IMR-90 (cell line): ENCODE data around the gene PPP1R12C.

Experiments used
- CEBPB ChIP-seq: IDR thresholded peaks from 2 replicates; pipeline ENCODE4 v1.6.1; 2012; ENCODE audit warnings: low read depth, low read length, improper control_type of control experiment
- CHD1 ChIP-seq: IDR thresholded peaks from 2 replicates; pipeline ENCODE4 v1.6.1; 2012; ENCODE audit warnings: low read depth, low read length, improper control_type of control experiment
- CTCF ChIP-seq: conservative IDR thresholded peaks from 2 replicates; pipeline ENCODE4 v1.5.1; 2012; ENCODE audit warnings: mild to moderate bottlenecking, low read depth, low read length, improper control_type of control experiment
- ELK1 ChIP-seq: fragments of 150-350 bp; IDR thresholded peaks from 2 replicates; pipeline ENCODE4 v1.6.1; 2016; ENCODE audit warnings: low read depth, mild to moderate bottlenecking, low read length, moderate library complexity, borderline replicate concordance
- FOS ChIP-seq: fragments of 150-350 bp; IDR thresholded peaks from 2 replicates; pipeline ENCODE4 v1.6.1; 2016; ENCODE audit warnings: low read depth, low read length
- MAFK ChIP-seq: IDR thresholded peaks from 2 replicates; pipeline ENCODE4 v1.6.1; 2012; ENCODE audit warnings: low read depth, low read length, improper control_type of control experiment
- MXI1 ChIP-seq: IDR thresholded peaks from 2 replicates; pipeline ENCODE4 v1.6.1; 2012; ENCODE audit warnings: low read depth, mild to moderate bottlenecking, low read length, moderate library complexity, borderline replicate concordance
- NFE2L2 ChIP-seq: fragments of 150-350 bp; IDR thresholded peaks from 2 replicates; pipeline ENCODE4 v1.6.1; 2016; ENCODE audit warnings: low read depth, mild to moderate bottlenecking, low read length
- POLR2A ChIP-seq: IDR thresholded peaks from 2 replicates; pipeline ENCODE4 v1.6.1; 2012; ENCODE audit warnings: mild to moderate bottlenecking, low read depth, low read length
- RAD21 ChIP-seq: IDR thresholded peaks from 2 replicates; pipeline ENCODE4 v1.6.1; 2012; ENCODE audit warnings: low read length, improper control_type of control experiment
- RCOR1 ChIP-seq: IDR thresholded peaks from 2 replicates; pipeline ENCODE4 v1.6.1; 2012; ENCODE audit warnings: mild to moderate bottlenecking, low read length, improper control_type of control experiment; ENCODE audit not compliant: insufficient replicate concordance
- RFX5 ChIP-seq: IDR thresholded peaks from 2 replicates; pipeline ENCODE4 v1.8.0; 2012; ENCODE audit warnings: low read depth, mild to moderate bottlenecking, low read length, moderate library complexity
- SMC3 ChIP-seq: fragments of 150-350 bp; IDR thresholded peaks from 2 replicates; pipeline ENCODE4 v1.6.1; 2016; ENCODE audit warnings: low read depth, mild to moderate bottlenecking, antibody characterized with exemption, low read length, moderate library complexity
- USF2 ChIP-seq: fragments of 150-350 bp; IDR thresholded peaks from 2 replicates; pipeline ENCODE4 v1.6.1; 2017; ENCODE audit warnings: mild to moderate bottlenecking, antibody characterized with exemption, low read length, low read depth

DNA sequence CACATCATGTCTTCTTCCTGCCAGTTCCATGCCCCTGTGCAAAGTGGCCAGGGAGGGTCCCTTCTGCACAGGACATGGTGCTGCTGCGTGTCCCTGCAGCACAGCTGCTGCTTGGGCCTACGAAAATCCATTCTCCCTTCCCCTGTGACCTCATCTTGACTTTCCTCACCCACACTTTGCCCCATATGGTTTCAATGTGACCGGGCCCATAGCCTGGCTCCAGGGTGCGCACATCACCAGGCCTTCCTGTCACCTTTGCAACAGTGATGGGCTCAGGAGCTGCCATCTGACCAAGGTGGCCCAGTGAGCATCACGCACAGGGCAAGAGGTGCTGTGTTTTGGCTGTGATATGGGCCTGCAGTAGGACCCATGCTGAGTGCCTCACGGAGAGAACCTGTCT lies 10.8 kb downstream of the PPP1R12C start:
- no peak for TF ChIP-seq POLR2A
- TF ChIP-seq CTCF = no peak
- TF ChIP-seq CEBPB = no peak
- TF ChIP-seq RCOR1 = no peak
- TF ChIP-seq ELK1 = no peak
- TF ChIP-seq CHD1 = no peak
- TF ChIP-seq RAD21 = no peak
- TF ChIP-seq SMC3 = no peak
- TF ChIP-seq FOS = no peak
- no peak for TF ChIP-seq MXI1
- no peak for TF ChIP-seq USF2
- no peak for TF ChIP-seq RFX5
- no peak for TF ChIP-seq MAFK
- no peak for TF ChIP-seq NFE2L2
